HCT116 (cell line): Measurements from ENCODE around the gene FRRS1. TPM values are rescaled to one million over a fixed set of nuclear protein-coding genes. Genes with fewer than 3 reads are reported as not detected.

Experiments
- ATAC-seq: fragments of 200-7000 bp; cut with Tn5 transposase; 2 replicates; pipeline ENCODE4 v1.9.1; 2020; ENCODE audit warnings: mild to moderate bottlenecking, moderate library complexity
- BruUV-seq: library from RNA; stranded (reverse); fragments of 400-500 nt; replicated peaks from 2 replicates; lab custom pipeline; 2021; lab: Mats Ljungman, UMichigan
- CTCF ChIA-PET: fragments of 300-600 bp; sonication (Branson Sonifier 250); formaldehyde crosslinking; loops from one replicate; lab custom pipeline; 2021; ENCODE audit warnings: antibody characterized with exemption; lab: Charles Lee
- POLR2A ChIA-PET: fragments of 300-600, 350-600 bp; sonication (Branson Sonifier 250); formaldehyde crosslinking; loops from one replicate; lab custom pipeline; 2021; ENCODE audit warnings: antibody characterized with exemption; lab: Charles Lee
- RAD21 ChIA-PET, 2 experiments: fragments of 300-600 bp; sonication (Branson Sonifier 250); formaldehyde crosslinking; loops; one replicate each; lab custom pipeline; 2023; ENCODE audit warnings: low total read pairs in 2 of 2; ENCODE audit not compliant: uncharacterized antibody in 2 of 2, unreplicated experiment in 2 of 2, low non-redundant PET in 1 of 2; lab: Charles Lee
- DNase-seq: peaks from one replicate; pipeline ENCODE4 v3.0.0-alpha.2; 2010; ENCODE audit warnings: low read depth, low spot score
- H2AFZ ChIP-seq: fragments of 200-600 bp; shearing (Covaris generic), sonication (generic); 2 replicates; pipeline ENCODE4 v1.6.1; 2017; ENCODE audit warnings: low read depth, mixed run types, mixed read lengths, antibody characterized with exemption, low read length; ENCODE audit not compliant: poor library complexity, severe bottlenecking
- H3K27ac ChIP-seq: 2 replicates; pipeline ENCODE4 v1.5.1; 2012; ENCODE audit warnings: low read depth, low read length
- H3K27me3 ChIP-seq: fragments of 200-600 bp; sonication (generic); 2 replicates; pipeline ENCODE4 v1.6.1; 2016; ENCODE audit warnings: mixed run types, low read length, mixed read lengths; ENCODE audit not compliant: insufficient read depth
- H3K36me3 ChIP-seq, 2 experiments: fragments of 200-500 bp in 1 of 2; fragments of 200-600 bp in 1 of 2; sonication (Bioruptor generic) in 1 of 2; sonication (generic) in 1 of 2; 2 replicates each; pipeline versions ENCODE4 v1.5.1 to v1.6.1; 2014 to 2016; ENCODE audit warnings: low read length in 2 of 2, inconsistent platforms in 1 of 2, mixed read lengths in 1 of 2, mixed run types in 1 of 2; ENCODE audit not compliant: insufficient read depth in 2 of 2, control insufficient read depth in 1 of 2
- H3K4me1 ChIP-seq, 2 experiments: fragments of 200-600 bp in 1 of 2; sonication (generic) in 1 of 2; 2 replicates each; pipeline versions ENCODE4 v1.5.1 to v1.6.1; 2012 to 2017; ENCODE audit warnings: low read length in 2 of 2, inconsistent platforms in 1 of 2, mild to moderate bottlenecking in 1 of 2, mixed read lengths in 1 of 2, mixed run types in 1 of 2, moderate library complexity in 1 of 2; ENCODE audit not compliant: insufficient read depth in 2 of 2, control insufficient read depth in 1 of 2
- H3K4me2 ChIP-seq: fragments of 200-600 bp; sonication (generic); 2 replicates; pipeline ENCODE4 v1.6.1; 2017; ENCODE audit warnings: mixed run types, low read length, mixed read lengths
- H3K4me3 ChIP-seq, 2 experiments: fragments of 200-600 bp in 1 of 2; sonication (generic) in 1 of 2; replicated peaks in 1 of 2; 2 replicates each; pipeline ENCODE4 v1.5.1; 2011 to 2016; ENCODE audit warnings: low read length in 2 of 2, control low read depth in 1 of 2, low read depth in 1 of 2, mild to moderate bottlenecking in 1 of 2, mixed read lengths in 1 of 2, mixed run types in 1 of 2
- H3K79me2 ChIP-seq: fragments of 200-600 bp; sonication (generic); 2 replicates; pipeline ENCODE4 v1.6.1; 2017; ENCODE audit warnings: mild to moderate bottlenecking, mixed run types, low read length, moderate library complexity, mixed read lengths; ENCODE audit not compliant: insufficient read depth
- H3K9ac ChIP-seq: fragments of 200-600 bp; sonication (generic); 2 replicates; pipeline ENCODE4 v1.6.1; 2016; ENCODE audit warnings: low read length, mixed read lengths
- H3K9me2 ChIP-seq: fragments of 200-600 bp; sonication (generic), shearing (Covaris generic); 2 replicates; pipeline ENCODE4 v1.6.1; 2017; ENCODE audit warnings: mixed run types, mild to moderate bottlenecking, moderate library complexity; ENCODE audit not compliant: insufficient read depth
- H3K9me3 ChIP-seq, 2 experiments: fragments of 200-500 bp in 1 of 2; fragments of 200-600 bp in 1 of 2; sonication (Bioruptor generic) in 1 of 2; sonication (generic) in 1 of 2; 2 replicates each; pipeline ENCODE4 v1.6.1; 2014 to 2017; ENCODE audit warnings: low read length in 2 of 2, mixed read lengths in 2 of 2, inconsistent platforms in 1 of 2, low read depth in 1 of 2, mild to moderate bottlenecking in 1 of 2, mixed run types in 1 of 2, moderate library complexity in 1 of 2; ENCODE audit not compliant: control insufficient read depth in 1 of 2, insufficient read depth in 1 of 2
- H4K20me1 ChIP-seq: fragments of 200-600 bp; sonication (generic), shearing (Covaris generic); 2 replicates; pipeline ENCODE4 v1.6.1; 2017; ENCODE audit warnings: mixed run types, mild to moderate bottlenecking, moderate library complexity; ENCODE audit not compliant: insufficient read depth
- ATF3 ChIP-seq: IDR thresholded peaks from 2 replicates; pipeline ENCODE4 v1.6.1; 2012
- CBX3 ChIP-seq: IDR thresholded peaks from 2 replicates; pipeline ENCODE4 v1.6.1; 2012; ENCODE audit warnings: low read depth
- CEBPB ChIP-seq: IDR thresholded peaks from 2 replicates; pipeline ENCODE4 v1.6.1; 2012; ENCODE audit warnings: low read depth
- EZH2 ChIP-seq: fragments of 200-600 bp; sonication (generic); IDR thresholded peaks from 2 replicates; pipeline ENCODE4 v1.6.1; 2017; ENCODE audit warnings: antibody characterized with exemption, mixed run types
- JUND ChIP-seq: IDR thresholded peaks from 2 replicates; pipeline ENCODE4 v1.6.1; 2012
- RAD21 ChIP-seq: IDR thresholded peaks from 2 replicates; pipeline ENCODE4 v1.6.1; 2012; ENCODE audit warnings: low read depth, mild to moderate bottlenecking
- intact Hi-C: fragments of 100-400 bp; cut with micrococcal nuclease; formaldehyde crosslinking; loops from 2 replicates; pipeline ENCODE4 v1.10.0; 2022
- total RNA-seq: library from RNA; stranded (reverse); gene quantifications from one replicate; pipeline ENCODE4 v1.2.1, GENCODE V29; 2021; ENCODE audit not compliant: unreplicated experiment
- TF ChIP-seq, protein P1 (sequence below): IDR thresholded peaks from 2 replicates; pipeline ENCODE4 v1.6.1; 2011; ENCODE audit warnings: mild to moderate bottlenecking, low read length, moderate library complexity; ENCODE audit not compliant: insufficient replicate concordance; ENCODE audit errors: extremely low read depth
- TF ChIP-seq, protein P2 (sequence below): IDR thresholded peaks from 2 replicates; pipeline ENCODE4 v1.6.1; 2012; ENCODE audit warnings: low read depth

The FRRS1 gene
- total RNA-seq, 1 experiment from 2014 or later = 19.8 TPM

GRCh38 chr1:99764909-99765308 lies 1.5 kb downstream of the FRRS1 start:
- TF ChIP-seq, protein P1, sequence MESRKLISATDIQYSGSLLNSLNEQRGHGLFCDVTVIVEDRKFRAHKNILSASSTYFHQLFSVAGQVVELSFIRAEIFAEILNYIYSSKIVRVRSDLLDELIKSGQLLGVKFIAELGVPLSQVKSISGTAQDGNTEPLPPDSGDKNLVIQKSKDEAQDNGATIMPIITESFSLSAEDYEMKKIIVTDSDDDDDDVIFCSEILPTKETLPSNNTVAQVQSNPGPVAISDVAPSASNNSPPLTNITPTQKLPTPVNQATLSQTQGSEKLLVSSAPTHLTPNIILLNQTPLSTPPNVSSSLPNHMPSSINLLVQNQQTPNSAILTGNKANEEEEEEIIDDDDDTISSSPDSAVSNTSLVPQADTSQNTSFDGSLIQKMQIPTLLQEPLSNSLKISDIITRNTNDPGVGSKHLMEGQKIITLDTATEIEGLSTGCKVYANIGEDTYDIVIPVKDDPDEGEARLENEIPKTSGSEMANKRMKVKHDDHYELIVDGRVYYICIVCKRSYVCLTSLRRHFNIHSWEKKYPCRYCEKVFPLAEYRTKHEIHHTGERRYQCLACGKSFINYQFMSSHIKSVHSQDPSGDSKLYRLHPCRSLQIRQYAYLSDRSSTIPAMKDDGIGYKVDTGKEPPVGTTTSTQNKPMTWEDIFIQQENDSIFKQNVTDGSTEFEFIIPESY = no peak
- TF ChIP-seq EZH2 (no peak), CBX3 (no peak), RAD21 (no peak), ATF3 (no peak), JUND (no peak), CEBPB (no peak)
- TF ChIP-seq, protein P2, sequence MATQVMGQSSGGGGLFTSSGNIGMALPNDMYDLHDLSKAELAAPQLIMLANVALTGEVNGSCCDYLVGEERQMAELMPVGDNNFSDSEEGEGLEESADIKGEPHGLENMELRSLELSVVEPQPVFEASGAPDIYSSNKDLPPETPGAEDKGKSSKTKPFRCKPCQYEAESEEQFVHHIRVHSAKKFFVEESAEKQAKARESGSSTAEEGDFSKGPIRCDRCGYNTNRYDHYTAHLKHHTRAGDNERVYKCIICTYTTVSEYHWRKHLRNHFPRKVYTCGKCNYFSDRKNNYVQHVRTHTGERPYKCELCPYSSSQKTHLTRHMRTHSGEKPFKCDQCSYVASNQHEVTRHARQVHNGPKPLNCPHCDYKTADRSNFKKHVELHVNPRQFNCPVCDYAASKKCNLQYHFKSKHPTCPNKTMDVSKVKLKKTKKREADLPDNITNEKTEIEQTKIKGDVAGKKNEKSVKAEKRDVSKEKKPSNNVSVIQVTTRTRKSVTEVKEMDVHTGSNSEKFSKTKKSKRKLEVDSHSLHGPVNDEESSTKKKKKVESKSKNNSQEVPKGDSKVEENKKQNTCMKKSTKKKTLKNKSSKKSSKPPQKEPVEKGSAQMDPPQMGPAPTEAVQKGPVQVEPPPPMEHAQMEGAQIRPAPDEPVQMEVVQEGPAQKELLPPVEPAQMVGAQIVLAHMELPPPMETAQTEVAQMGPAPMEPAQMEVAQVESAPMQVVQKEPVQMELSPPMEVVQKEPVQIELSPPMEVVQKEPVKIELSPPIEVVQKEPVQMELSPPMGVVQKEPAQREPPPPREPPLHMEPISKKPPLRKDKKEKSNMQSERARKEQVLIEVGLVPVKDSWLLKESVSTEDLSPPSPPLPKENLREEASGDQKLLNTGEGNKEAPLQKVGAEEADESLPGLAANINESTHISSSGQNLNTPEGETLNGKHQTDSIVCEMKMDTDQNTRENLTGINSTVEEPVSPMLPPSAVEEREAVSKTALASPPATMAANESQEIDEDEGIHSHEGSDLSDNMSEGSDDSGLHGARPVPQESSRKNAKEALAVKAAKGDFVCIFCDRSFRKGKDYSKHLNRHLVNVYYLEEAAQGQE = no peak
- Histone ChIP-seq H3K4me1 (peaks cover 4 to 33% of the 10 kb centered on the region in 2 experiments; a peak in 3 of 4 replicates), H3K9ac (peak overlapping the region; percentile 50), H4K20me1 (no peaks in the 10 kb centered on the region), H3K79me2 (peaks cover 33% of the 10 kb centered on the region), H3K36me3 (no peaks in the 10 kb centered on the region), H3K27me3 (no peaks in the 10 kb centered on the region), H3K9me3 (no peaks in the 10 kb centered on the region), H2AFZ (no peak overlapping the region), H3K4me3 (peak overlapping the region; percentile 40 to 82), H3K4me2 (peak overlapping the region; percentile 91), H3K27ac (no peak overlapping the region), H3K9me2 (no peaks in the 10 kb centered on the region)
- ChIA-PET RAD21 (no interaction called here), CTCF (no interaction called here), POLR2A (interaction anchor here (2.2 kb wide), 1 partner anchor 9 kb away, joined by 16 read pairs; no protein-coding TSS in a partner anchor)
- no peak for ATAC-seq
- intact Hi-C loops = no loop called here
- no TSS peak for BruUV-seq
- DNase-seq = no peak
